ENCODE data around the gene WWC1. TPM values are rescaled to one million over a fixed set of nuclear protein-coding genes. Genes with fewer than 3 reads are reported as not detected.

The WWC1 gene
- total RNA-seq: 10 to 100 TPM; 14.7 to 37.0 (median 17.2) TPM
- long read RNA-seq, donor 1, full-length matches to known transcripts: 3 of 8 reads
- long read RNA-seq, donor 1, partial matches to known transcripts: 0 of 8 reads
- long read RNA-seq, donor 1, other reads (novel, unspliced or antisense): 5 of 8 reads
- long read RNA-seq, donor 2, partial matches to known transcripts: 1 of 3 reads
- long read RNA-seq, donor 2, other reads (novel, unspliced or antisense): 2 of 3 reads

- ATAC-seq (peak; percentile 87), DNase-seq (peak; percentile 88 to 94 (median 90))
- intact Hi-C loops (cut with DNase I, micrococcal nuclease): no loop called here
- no peak for TF ChIP-seq CTCF (IDR thresholded peaks at IDR 0.05)
- H3K4me1 ChIP-seq (ENCODE audit: low read depth): peaks cover 12% of the 10 kb centered on the region
- no peaks in the 10 kb centered on the region for H3K9me3 ChIP-seq
- H3K4me3 ChIP-seq: peak within 1 kb of the TSS; percentile 40
- H3K36me3 ChIP-seq (ENCODE audit: low read depth): no peaks in the 10 kb centered on the region
Measured at GRCh38 chr5:168291342-168291963, at the start of gene WWC1. Gene WWC1, plus strand, starts transcription at chr5:168291645. Its CDS starts 508 bp downstream, at chr5:168292153.

- TF ChIP-seq CTCF (IDR thresholded peaks at IDR 0.05): no peak
- DNase-seq (no peak), ATAC-seq (no peak)
- Histone ChIP-seq H3K4me3 (no peak overlapping the region), H3K36me3 (ENCODE audit: low read depth) (no peaks in the 10 kb centered on the region), H3K4me1 (ENCODE audit: low read depth) (no peaks in the 10 kb centered on the region), H3K9me3 (no peaks in the 10 kb centered on the region)
- intact Hi-C loops (cut with DNase I, micrococcal nuclease): no loop called here
Measured at GRCh38 chr5:168244838-168245559, 46.4 kb upstream of the WWC1 start.

GRCh38 chr5:168249923-168250322, 41.5 kb upstream of the WWC1 start:
- intact Hi-C loops (cut with DNase I, micrococcal nuclease): no loop called here
- no peaks in the 10 kb centered on the region for H3K36me3 ChIP-seq (ENCODE audit: low read depth)
- DNase-seq (no peak), ATAC-seq (no peak)
- no peaks in the 10 kb centered on the region for H3K9me3 ChIP-seq
- no peak overlapping the region for H3K4me3 ChIP-seq
- no peaks in the 10 kb centered on the region for H3K4me1 ChIP-seq (ENCODE audit: low read depth)
- no peak for TF ChIP-seq CTCF (IDR thresholded peaks at IDR 0.05)

GRCh38 chr5:168251259-168251658, 40.2 kb upstream of the WWC1 start:
- Histone ChIP-seq H3K36me3 (ENCODE audit: low read depth) (no peaks in the 10 kb centered on the region), H3K4me3 (no peak overlapping the region), H3K9me3 (no peaks in the 10 kb centered on the region), H3K4me1 (ENCODE audit: low read depth) (no peaks in the 10 kb centered on the region)
- DNase-seq (no peak), ATAC-seq (no peak)
- no peak for TF ChIP-seq CTCF (IDR thresholded peaks at IDR 0.05)
- intact Hi-C loops (cut with DNase I, micrococcal nuclease): no loop called here

- DNase-seq: no peak
- Histone ChIP-seq H3K4me1 (ENCODE audit: low read depth) (no peaks in the 10 kb centered on the region), H3K36me3 (ENCODE audit: low read depth) (no peaks in the 10 kb centered on the region), H3K9me3 (no peaks in the 10 kb centered on the region), H3K4me3 (no peak overlapping the region)
- TF ChIP-seq CTCF (IDR thresholded peaks at IDR 0.05): no peak
- ATAC-seq: no peak
- intact Hi-C loops (cut with DNase I, micrococcal nuclease): no loop called here
Measured at GRCh38 chr5:168254013-168254693, 37.3 kb upstream of the WWC1 start.
